NCI-H2029 treated with DMSO at 0.1 percent for 48 hours (cell line): Measurements from ENCODE around the gene ACAD8.

Experiments
- DNase-seq: peaks from one replicate; lab custom pipeline; 2025; lab: John Stamatoyannopoulos, UW

The ACAD8 gene

DNA sequence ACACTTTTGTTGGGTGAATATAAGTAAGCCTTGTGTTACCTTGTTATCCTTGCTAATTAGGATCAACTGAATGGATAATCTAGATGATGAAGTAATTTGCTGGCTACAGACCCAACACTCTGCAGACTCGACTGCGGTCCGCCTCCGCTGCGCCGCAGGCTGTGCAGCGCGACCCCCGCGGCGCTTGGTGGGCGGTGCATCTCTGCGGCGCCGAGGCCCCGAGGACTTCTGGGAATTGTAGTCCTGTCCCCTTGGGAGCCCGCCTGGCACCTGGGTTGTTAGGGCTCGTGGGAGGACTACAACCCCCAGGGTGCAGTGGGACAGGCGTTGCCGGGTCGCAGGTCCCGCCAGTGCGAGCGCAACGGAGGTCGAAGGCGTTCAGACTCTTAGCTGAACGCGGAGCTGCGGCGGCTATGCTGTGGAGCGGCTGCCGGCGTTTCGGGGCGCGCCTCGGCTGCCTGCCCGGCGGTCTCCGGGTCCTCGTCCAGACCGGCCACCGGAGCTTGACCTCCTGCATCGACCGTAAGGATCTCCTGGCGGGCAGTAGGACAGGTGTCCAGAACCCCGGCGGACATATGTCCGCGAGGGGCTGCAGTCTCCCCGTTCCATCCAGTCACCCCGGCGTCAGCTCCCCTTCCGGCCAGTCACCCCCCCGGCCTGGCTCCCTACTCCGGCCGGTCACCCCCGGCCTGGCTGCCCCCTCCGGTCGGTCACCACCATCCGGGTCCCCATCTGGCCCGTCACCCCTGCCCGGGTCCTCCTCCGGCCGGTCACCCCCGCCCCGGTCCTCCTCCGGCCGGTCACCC lies at the start of gene ACAD8, which contains the start of gene THYN1:
TSS of gene ACAD8 (plus strand) at position 381 of the 806 bp plus-strand sequence. CDS start at position 414, 33 bp downstream.
TSS of gene THYN1 (minus strand) at position 165 of the 806 bp plus-strand sequence. CDS start 470 bp downstream, outside the sequence.
- peak; percentile 89 for DNase-seq

DNA sequence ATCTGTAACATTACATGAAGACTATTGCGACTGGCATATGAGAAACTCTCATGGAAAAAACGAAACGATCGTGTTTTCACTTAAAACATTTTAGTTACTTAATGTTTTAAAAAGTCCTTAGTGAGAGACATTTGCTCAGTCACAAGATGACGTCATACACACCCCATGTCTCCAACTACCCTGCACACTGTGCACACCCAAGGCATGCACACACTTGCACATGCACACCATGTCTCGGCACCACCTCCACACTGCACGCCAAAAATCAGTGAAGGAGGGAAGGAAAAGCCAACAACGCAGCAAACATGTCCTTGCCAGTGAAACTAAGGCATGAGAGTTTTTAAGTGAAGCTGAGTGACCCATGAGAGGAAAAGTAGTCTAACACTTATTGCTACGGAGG lies 47.6 kb upstream of the ACAD8 start:
- no peak for DNase-seq

DNA sequence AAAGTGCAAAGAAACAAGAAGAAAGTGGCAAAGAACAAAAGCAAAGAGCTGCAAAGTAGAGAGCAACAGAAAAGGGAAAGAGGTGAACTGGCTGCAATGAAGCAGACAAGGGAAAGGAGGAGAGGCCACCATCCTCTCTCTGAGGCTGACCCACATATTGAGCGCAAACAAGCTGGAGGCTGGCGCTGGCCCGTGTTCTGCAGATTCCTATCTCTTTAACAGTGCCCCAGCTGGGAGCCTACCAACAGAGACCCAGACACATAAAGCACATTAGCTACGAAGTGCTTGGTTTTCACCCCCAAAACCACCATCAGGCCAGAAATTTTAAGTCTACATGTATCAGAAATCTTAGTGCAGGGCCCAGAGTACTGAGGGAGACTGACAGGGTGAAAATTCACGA lies 47.2 kb upstream of the ACAD8 start:
- no peak for DNase-seq

DNA sequence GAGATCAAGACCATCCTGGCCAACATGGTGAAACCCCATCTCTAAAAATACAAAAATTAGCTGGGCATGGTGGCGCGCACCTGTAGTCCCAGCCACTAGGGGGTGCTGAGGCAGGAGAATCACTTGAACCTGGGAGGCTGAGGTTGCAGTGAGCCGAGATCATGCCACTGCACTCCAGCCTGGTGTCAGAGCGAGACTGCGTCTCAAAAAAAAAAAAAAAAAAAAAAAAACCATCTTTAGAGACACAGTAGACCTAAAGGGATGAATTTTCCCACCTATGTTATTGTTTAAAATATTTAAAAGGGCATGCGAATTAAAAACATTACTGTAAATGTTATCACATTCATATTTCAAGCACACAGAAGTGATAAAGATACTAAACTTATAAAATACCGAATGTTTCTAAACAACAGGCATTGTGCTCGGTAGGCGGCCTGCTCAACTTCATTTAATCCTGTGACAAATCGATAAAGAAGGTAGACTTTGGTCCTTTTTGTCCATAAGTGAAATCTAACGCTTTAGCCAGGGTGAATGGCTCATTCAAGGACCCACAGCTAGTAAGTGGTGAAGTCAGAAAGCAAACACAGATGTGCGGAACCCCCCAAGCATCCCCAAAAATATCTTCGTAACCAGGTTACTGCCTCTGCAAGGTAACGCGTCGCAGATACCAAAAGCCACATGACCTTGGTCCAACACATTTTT lies 45.7 kb upstream of the ACAD8 start:
- no peak for DNase-seq

DNA sequence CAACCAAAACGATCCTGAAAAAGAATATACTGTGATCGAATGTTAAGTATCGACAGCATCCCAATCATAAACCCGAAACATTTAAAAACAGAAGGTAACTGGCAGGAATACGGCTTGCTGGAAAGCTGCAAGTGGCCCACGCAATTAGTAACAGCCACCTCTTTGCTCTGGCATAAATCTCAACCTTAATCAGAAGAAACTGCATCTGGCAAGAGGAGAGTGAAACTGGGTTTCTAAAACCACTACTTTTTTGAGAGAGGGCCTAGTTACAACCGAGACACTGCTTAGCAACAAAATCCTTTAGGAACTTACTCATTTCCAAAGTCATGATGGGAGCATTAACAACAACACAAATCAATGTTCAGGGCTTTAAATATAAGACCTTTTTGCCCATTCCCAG lies 37.5 kb upstream of the ACAD8 start:
- no peak for DNase-seq

DNA sequence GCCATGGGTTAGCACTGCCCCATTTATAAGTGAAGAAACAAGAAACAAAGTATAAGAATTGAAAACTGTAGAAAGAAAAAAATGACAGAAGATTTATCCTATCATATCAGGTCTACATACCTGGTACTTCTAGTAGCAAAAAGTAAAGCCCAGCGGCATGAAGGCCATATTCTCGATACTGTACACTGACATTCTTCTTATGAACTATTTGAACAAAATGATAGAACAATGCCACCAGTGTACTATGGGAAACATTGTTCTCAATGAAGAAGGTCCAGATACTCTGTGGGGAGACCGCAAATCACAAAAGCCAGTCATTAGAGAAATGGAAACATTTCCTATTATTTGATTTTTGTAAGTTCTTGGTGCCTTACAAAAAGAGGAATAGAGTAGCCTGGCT lies 36.6 kb upstream of the ACAD8 start:
- DNase-seq, result no peak

DNA sequence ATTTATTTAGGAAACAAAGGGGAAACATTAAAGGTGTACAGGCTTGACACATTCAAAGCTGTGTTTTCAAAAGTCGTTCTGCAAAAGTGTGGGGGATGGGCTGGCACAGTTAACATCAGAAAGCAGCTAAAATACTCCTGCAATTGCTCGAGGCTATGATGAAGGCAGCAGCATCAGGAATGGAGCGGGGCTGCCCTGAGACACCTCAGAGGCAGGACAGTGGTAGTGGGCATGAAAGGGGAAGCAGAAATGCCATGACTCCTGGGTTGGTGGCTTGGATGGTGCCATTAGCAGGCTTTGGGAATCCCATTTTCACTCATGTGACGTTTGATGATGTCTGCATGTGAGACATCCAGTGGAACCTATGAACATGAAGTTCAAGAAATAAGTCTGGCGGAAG lies 30.2 kb upstream of the ACAD8 start:
- DNase-seq, result no peak

DNA sequence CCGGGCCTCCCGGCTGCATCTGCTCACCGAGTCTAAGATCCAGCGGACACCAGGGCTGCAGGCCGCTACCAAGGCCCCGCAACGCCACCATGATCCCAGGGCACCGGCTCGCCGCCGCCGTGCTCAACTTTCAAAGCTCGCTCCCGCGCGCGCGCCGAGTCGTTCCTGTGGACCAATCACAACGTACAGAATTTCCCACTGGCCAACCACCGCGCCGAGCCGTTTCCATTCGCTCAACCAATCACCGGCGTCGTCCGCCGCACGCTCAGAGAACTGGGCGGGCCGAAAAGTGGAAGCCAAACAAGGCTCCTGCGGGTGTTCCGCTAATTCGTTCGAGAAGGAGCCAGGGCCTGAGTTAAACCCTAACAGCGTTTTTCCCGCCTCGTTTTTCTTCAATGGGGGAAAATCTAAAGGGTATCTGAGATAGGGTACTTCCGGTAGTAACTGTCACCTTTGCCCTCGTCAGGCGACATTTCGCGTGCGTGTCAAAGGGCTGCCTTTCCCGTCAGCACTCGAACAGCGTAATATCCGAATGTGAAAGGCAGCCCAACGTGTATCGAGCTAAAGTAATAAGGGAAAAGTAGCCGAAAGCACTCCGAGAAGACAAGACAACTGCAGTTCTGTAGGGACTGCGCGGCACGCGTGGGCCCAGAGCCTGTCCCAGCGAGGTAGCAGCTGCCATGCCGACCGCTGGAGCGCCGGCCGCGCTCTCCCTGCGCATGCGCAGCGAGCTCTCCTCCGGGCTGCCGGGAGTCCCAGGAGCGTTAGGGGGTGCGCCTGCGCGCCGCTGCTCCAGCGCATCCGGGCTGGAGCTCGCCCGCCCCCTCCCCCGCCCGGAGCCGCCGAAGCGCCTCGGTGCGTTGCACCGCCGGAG lies 29.3 kb upstream of the ACAD8 start, which contains the start of the genes NCAPD3 and VPS26B:
TSS of gene NCAPD3 (minus strand) at position 132 of the 874 bp plus-strand sequence. CDS start at position 91, 41 bp downstream.
TSS of gene VPS26B (plus strand) at position 836 of the 874 bp plus-strand sequence. CDS start 452 bp downstream, outside the sequence.
- peak; percentile 89 for DNase-seq

DNA sequence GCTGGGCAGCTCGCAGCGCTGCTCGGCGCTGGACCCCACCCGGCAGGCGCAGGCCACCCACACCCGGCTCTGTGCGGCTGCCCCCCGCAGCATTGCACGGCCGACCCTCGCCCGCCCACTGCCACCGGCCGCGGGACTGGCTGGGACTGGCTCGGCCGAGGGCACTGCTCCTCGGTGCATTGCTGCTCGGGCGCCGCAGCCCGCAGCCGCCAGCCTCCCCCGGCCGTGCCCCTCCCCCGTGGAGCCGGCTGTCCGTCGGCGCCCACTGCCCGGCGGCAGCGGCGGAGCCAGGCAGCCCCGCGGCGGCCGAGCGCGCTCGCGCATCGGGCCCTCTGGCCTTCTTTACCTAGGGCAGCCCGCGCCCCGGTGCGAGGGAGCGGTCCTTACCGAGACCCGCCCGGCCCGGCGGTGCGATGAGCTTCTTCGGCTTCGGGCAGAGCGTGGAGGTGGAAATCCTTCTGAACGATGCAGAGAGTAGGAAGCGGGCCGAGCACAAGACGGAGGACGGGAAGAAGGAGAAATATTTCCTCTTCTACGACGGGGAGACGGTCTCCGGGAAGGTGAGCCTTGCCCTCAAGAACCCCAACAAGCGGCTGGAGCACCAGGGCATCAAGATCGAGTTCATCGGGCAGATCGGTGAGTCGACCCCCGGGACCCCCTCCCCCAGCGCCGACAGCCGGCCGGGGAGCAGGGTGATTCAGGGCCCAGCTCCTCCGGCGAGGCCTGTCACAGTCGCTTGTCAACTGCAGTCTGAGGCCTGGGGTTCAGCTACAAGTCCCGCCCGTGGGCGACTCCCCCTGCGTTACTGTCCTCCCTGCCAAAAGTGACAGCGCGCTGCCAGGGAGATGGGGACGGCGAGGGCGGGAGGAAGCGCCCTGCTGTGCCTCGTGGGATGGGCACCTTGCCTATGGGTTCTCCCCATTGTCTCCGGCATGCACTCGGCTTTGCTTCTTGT lies 28.4 kb upstream of the ACAD8 start:
- DNase-seq, result peak; percentile 11

DNA sequence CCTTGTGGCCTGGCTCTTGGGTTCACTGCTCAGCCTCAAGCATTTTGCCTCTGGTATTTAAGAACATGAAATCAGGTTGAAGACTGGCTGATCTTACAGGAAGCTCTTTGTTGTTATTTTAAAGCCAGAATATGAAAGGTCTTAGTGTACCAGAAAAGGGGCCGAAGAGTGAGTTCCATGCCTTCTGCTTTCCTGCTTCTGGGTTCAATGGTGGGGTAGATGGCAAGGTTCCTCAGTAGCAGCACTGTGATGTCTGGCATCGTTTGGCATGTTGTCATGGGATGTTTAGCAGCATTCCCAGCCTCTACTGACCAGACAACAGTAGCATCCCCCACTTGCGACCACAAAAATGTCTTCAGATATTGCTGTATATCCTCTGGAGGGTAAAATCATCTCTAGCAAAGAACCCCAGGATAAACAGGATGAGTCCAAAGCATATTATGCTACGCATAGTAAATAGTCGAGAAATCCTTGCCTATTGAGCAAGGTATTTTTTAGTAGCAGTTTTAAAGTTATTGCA lies 26.5 kb upstream of the ACAD8 start:
- DNase-seq, result no peak

DNA sequence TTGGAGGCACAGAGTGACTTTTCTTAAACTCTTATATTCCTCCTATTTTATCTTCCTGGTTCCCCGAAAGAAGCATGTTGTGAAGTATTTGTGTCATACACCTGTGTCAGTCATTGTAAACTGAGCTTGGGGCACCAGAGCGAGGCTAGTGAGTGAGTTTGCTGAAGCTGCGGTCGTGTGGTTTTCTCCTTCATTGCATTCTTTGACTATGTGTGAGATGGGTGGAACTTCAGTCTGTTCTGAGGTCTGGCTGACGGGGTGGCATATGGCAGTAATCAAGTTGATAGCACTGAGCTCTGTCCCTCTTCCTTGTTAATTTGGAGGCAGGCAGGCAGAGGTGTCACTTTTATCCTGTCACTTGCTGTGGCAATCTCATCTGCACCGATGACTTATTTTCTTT lies 24.7 kb upstream of the ACAD8 start:
- no peak for DNase-seq

DNA sequence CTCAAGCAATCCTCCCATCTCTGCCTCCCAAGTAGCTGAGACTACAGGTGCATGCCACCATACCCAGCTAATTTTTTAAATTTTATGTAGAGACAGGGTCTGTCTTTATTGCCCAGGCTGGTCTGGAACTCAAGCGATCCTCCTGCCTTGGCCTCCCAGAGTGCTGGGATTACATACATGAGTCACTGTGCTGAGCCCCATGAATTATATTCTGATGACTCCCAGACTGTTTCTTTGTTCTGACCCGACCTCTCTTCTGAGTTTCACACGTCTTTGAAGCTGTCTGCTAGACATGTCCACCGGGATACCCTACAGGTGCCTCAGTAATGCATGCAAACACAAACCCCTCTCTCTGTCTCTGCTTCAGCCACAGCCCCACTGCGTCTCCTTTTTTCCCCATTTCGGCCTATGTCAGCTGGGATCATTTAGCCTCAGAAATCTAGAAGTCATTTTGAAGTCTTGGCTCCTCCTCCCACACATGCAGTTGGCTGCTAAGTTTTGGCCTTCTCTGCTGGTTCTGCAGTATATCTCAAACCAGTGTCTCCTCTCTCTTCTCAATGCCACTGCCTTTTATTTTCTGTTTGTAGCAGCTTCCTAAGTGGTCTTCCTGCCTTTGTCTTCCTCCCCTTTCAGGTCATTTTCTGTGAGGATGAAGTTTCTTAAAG lies 24.1 kb upstream of the ACAD8 start:
- DNase-seq, result no peak

DNA sequence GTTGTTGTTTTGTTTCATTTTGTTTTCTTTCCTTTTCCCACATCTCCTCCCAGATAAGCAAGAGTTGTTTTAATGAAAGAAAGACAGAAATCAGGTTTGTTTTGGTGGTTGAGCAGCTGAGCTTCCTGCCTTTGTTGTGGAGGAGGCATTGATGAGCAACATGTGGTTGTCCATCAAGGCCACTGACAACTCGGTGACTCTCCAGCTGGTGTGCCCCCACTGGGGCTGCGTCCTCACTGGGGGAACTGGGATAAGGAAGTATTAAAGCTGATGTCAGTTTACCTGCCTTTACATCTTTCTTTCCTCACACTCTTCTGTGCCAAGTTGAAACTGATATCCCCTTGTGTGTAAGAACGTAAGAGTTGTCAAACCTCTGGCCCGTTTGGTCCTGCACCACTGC lies 23.0 kb upstream of the ACAD8 start:
- no peak for DNase-seq

DNA sequence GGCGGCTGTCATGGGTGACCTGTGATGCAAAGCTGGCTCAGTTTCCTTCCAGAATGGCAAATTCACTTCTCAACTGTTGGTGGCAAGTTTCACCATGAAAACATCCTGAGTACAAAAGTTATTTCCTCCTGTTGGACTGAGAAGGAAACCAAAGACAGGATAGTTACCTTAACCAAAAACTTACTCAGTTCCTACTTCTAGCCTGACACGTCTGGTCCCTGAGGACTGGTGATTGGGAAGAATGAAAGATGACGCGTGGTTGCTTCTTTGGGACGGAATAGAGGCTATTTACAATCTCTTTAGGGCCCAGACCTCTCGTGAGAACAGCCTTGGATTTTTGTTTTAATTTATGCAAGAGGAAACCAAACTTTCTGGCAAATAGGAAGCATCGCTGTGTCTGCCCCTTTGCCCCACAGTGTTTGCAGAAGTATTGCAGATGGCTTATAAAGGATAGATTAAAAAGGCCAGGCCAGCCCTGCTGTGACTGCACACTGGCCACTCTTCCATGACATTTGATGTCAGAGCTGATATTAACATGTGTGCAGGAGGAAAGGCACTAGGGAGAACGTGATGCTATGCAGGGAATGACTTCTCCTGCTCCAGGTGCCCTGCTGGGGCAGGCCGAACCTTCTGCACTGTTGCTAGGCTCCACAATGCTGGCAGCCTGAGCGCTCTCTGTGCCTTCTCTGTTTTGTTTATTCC lies 21.3 kb upstream of the ACAD8 start:
- DNase-seq, result no peak

DNA sequence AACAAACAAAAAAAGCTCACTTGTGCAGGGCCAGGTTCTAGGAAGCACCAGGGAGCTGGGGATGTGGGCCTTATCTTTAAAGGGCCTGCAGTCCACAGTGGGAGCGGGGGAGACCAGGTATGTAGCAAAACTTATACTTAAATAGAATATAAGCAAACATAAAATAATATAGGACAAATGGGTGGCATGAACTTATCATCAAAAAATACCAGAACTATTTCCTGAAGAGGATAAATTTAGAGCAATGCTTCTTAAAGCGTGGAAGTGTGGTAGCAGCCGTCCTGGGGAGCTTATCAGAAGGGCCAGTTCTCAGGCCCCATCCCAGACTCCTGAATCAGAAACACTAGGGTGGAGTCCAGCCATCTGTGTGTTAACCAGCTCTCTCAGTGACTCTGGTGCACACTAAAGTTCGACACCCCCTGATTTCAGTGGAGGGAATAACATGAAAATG lies 19.6 kb upstream of the ACAD8 start:
- DNase-seq, result no peak

DNA sequence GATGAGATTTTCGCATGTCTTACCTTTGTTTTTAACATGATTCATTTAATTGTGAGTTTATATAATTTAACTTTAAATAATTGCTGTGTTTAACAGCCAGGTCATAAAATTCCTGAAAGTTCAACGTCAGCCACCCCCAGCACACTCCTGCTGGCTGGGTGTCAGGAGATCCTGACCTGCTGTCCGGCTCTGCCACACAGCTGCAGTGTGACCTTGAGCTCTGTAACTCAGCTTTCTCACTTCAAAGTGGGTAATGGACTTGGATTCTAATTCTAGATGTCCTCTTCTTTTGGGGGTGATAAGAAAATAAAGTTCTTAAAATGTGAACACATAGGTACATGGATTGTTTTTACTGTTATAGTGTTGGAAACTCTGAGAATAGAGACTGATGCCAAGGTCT lies 18.0 kb upstream of the ACAD8 start:
- DNase-seq, result no peak

DNA sequence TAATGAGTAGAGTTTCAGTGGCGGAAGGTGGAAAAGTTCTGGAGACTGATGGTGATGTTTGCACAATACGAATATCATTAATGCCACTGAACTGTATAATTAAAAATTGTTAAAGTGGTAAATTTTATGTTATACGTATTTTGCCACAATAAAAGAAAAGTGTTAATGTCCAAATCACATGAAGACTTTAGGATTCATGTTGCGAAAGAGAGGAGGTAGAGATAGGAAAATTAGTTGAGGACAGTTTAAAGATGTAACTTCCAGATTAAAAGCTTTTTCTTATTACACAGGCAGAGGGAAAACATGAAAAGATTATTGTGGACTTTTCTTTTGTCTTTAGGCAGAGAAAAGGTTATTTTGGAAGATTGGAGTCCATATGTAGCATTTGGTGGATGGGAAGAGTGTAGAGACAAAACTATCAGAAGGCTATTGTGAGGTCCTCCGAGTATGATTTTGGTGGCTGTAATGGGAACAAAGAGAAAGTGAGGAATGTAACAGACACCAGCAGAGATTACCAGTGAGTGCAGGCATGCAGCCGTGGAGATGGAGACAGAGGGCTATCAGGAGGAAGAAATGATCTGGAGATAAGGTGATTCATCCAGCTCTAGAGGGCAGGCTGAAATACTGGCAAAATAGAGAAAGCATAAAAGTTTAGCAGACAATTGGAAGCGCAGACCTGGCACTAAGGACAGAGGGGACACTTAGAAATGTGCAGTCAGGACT lies 16.4 kb upstream of the ACAD8 start:
- no peak for DNase-seq

DNA sequence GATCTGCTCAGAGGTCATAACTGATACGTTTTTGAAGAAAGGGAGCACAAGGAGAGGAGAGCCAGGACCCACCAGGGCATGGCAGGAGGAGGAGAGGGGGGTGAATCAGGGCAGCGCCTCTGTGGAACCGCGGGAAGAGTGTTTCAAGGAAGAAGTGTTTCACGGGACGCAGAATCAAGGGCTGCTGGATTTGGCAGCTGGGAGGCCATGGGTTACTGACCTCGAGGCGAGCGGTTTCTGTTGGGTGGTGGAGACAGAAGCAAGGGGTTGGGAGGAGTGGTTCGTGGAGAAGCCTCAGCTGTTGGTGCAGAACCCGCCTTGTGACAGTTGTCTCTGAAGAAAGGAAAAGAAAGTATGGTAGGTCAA lies 15.8 kb upstream of the ACAD8 start:
- DNase-seq, result no peak

DNA sequence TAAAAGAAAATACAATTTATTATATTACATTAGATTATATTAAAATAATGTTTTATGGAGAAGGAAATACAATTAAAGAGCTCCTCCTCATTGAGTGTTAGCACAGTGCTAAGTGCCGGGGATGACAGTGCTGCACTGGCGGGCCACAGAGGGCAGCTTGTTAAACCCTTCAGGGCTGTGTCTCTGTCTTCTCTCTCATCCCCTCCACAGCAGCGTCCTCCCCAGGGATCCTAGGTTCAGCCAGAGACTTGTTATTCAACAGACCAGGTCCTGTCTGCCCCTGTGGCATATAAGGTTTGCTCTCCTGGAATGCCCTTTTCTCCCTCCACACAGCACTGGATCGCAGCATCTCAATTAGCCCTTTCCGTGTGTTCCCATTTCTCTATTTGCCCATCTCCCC lies 14.4 kb upstream of the ACAD8 start:
- no peak for DNase-seq
